Stimulated activated CD8-positive, alpha-beta memory T cell treated with anti-CD3 and anti-CD28 coated beads, Interleukin-7, amount 100 ng/mL, for 4 hours (primary cell): ENCODE measurements around the gene CRACDL.

Experiments
- DNase-seq, 2 donors: peaks; one replicate each; pipeline ENCODE4 v3.0.0-alpha.2; 2020; ENCODE audit warnings: low read depth in 2 of 2

The CRACDL gene

DNA sequence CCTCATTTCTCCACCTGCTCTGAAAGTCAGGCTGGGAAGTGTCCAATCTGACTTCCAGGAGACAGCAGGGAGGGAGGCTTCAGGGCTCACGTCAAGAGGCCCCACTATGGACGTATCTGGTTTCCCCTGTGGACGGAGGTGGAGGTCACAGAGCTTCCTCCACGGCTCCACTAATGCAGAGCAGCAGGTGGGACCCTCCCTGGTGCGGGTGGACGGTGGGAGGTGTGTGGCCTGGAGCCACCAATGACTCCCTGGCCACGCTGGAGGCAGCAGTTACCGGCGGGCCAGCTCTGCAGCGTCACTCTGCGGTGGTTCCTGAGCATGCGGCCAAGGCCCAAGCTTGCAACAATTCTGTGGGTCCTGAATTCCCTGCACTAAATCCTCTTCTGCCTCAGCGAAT is 9.0 kb downstream of the CRACDL start:
- DNase-seq = no peak

DNA sequence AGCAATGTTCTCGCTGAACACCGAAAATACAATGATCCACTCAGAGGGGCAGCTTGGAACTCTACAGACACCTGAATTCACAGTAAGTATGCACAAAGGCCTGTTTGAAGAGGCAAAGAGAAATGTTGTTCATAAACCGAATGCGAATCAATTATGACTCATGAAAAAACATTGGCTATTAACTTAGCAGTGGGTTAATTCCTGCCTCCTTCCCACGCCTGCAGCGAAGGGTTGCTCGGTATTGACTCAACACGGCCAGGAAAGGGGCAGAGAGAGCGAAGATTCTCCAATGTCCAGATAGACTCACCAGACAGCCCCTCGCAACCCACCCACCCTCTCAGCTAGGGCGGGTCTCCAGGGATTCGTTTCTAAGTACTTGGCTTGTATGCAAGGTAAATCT is 9.4 kb downstream of the CRACDL start:
- no peak for DNase-seq

DNA sequence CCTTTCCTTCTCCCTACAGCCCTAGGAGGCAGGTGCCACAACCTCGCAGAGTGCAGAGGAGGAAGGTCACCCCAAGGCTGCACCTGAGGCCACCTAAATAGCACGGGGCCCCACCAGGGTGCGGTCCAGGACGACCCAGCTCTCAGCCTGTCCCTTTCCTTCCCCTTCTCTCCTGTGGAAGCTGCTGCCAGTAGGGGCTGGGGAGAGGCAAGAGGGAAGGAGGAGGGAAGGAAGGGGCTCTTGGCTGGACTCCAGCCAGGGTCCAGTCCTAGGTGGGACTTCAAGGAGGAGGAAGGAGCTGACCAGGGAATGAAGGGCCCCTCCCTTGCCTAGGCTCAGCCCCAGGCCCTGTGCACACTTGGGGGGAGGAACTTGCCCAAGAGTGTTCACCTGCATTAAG is 11.1 kb downstream of the CRACDL start:
- DNase-seq = no peak

DNA sequence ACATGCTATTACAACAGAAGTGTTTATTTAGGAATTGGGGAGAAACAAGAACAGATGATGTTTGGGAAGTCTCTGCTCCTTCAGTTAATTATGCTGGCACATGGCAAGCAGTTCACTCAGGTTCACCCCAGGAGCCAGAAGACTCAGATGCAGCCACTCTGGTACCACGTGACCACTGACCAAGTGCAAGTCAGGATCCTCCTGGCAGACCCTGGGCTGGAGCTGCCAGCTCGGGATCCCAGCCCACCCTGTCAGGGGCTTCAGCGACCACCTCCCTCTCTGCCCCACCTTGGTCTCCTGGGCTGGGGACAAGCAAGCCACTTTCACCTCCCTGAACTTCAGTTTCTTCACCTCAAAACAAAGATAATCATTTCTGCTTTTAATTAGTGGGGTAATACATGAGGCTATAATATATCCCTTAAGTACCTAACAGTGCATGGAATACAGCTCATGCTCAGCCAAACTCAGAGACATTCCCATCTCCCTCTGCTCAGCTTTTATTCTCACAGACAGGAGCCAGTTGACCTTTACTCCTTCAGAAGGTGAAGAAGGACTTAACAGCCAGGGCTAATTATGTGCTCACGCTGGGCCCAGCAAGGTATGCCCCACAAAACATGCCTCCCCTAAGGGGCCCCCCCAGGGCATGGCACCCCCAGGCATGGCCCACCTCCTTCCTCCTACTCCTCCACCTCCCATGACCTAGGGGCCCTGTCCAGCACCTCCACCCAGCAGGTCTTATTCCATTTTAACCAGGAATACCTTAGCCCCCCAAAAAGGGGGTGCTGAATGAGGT is 11.8 kb downstream of the CRACDL start:
- no peak for DNase-seq

DNA sequence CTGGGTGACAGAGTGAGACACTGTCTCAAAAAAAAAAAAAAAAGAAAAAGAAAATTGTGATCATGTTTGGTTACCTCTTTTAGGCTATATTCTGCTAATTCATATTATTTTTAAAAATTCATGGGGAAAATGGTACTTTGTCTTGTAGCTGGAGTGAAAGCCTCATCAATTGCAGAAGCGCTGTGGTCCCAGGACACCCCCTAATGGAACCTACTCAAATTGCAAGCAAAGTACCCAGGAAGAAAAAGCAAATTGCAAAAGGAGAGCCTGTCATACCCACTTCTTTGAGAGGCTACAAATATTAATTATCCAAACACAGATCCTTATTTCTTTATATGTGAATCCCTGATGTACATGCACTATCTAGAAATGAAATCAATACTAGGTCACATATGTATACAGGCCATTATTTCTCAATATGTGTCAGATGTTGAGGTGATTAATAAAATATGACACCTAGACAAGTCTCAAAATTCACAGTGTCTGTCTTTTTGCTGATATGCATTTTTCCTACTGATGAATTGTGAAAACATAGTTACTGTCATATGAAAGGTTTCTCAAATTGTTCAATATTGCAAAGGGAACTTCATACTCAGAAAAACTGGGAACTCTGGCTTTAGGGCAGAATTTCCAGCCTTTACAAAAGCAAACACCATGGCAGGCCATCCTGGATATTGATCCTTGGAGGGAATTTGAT is 12.6 kb downstream of the CRACDL start:
- no peak for DNase-seq

DNA sequence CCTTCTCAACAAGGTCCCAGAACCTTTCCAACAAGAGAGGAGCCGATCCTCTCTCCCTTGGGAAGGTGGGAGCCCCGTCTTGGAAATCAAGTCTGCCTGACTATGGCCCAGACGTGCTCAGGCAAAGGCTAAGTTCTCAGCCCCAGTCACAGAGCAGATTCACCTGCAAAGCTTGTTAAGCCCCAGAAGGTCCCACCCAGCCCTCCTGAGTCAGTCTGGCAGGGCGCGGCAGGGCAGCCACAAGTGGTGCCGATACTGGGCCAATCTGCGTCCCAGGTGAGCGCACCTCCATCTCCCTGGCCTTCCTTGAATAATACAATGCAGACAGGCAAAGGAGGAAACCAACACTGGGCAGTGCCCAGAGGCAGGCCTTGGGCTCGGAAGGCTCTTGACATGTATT is 15.0 kb downstream of the CRACDL start:
- DNase-seq = no peak

DNA sequence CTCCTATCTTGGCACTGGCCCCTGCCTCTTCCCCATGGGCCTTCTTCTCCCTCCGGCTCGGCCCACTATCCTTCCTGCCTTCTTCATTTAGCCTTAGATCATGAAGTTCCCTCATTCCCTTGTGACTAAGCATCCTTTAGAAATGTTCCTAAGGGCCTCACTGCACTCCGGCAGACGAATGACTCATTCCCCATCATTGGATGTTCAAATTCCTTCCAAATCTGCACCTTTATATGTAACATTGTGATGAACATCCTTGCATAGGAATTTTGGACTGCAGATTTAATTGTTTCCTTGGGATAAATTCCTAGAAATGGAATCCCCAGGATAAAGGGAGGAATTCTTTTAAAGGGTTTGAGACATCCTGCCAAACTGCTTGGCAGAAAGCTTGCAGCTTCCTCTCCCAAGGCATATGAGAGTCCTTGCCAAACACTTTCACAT is 19.0 kb downstream of the CRACDL start:
- DNase-seq = no peak

DNA sequence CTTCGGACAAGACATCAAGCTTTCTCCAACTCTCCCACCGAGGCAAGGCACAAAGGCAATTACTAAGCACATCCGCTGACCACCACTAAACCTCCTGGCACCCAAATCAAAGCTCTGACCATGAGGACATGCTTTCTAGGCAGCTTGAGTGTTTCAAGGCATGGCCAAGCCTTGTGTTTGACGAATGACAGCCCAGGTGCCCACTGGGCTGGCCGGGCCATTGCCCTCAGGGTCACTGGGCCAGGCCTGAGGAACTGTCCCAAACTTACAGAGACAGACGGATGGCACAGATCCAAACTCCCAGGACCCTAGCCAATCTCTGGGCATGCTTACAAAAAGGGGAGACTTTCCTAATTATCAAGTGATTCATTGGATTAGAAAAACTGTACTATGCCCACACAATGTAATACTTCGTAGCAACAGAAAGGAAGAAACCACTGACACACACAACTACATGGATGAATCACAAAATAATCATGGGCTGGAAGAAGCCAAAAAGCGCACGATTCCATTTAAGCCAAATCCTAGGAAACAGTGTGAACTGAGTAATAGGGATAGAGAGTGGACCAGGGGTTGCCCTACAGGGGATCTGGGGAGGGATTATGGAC is 20.2 kb downstream of the CRACDL start:
- DNase-seq = no peak

DNA sequence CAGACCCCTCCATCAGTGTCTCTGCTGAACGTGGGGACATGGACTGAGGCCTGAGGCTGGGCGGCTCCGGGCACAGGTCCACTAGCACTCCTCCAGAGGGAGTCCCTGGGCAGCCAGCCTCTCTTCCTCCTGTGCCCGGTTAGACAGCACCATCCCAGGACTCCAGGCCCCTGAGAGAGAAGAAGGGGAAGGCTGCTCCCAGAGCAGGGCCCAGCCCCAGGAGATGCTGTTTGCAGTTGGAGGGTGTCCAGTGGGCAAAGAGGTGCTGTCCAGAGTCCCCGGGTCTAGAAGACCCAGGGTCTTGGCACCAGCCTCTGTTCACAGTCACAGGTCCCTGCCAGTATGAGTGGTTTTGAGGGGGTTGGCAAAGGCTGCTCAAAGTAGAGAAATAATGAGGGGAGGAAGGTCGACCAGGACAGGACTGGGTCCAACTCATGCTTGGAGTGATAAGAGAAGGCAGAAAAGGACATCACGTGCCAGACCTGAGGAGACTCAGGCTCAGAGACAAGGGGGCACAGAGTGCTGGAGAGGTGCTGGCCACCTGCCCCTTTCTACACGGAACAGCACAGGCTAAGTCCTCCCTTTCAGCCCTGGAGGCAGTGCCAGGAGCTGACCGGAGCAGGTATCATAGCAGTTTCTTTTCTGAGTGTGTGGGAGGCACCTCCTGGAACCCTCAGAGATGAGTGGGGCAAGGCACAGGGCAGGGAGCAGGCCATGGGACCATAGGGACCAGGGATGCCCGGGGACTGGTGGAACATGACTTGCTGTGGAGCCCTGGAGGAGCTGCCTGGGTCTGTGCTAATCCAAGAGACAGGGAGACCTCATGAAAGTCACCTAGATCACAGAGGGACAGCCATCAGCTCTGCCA is 21.1 kb downstream of the CRACDL start:
- no peak for DNase-seq

DNA sequence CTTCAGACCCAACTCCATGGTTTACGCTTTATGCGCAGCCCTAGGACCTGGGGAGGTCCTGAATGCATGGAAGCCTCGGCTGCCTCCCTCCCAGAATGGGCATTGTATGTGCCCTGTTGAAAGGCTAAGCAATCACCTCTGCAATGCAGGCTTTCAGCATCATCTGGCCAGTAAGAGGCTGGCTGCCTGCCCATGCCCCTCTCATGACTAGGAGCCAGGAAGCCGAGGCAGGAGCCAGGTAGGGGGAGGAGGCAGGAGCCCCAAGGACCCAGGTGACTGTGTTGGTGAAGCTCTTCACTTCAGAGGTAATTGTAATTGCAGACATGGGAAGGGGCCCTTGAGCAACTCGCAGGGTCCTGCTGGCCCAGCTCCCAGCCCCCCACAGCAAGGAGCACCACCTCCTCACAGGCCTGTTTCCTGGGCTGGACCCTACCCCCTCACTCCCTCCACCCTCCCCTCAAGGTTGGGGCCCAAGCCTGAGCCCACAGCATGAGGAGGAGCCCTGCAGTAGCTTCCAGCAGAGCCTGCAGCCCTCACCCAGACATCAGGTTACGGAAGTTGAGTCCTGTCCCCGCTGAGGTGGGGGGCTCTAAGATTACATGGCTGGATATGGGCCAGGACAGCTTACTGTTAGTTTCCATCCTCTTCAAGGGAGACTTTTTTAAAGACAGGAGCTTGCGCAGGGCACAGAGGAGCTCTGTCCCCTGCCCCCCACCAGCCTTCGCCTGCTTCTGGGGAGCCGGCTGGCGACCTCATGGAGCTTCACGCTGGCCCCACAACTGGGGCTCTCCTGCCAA is 21.9 kb downstream of the CRACDL start:
- DNase-seq = no peak

DNA sequence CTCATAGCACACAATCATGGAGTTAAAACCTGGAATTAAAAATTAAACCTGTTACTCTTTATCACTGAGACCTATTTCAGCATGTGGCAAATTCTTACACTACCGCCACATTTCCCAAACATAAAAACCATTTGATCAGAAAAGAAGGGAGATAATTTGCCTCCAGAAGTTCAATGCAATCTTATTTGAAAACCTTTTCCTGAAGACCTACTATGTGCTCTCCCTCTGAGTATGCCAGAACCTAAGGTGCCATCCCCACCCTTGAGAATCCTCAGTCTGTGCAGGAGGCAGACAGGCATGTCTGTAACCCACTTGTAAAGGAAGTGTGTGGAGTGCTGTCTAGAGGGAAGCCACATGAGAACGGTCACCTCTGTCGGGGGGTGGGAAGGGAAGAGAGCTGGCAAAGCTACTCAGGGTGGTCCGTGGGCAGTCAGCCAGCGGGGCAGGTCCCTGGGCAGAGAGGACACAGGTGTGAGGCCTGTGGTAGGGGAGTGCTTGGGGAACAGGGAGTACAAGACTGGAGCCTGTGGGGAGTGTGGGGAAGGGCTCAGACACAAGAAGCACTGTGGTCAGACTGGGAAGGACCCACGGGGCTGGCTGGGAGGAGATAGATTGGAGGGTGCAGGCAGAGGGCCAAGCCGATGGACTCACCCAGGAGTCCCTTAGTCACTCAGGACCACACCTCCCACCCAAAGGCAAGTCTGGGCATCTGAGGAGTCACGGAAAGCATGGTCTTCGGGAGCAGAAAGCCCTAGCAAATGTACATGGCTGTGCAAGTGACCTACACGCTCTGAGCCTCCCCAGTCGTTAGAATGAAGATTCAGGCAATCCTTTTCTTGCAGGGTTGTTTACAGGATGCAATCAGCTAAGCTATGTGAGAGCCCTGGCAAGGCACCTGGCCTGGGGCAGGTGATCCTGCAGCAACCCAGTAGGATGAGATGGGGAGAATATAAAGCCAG is 22.8 kb downstream of the CRACDL start:
- no peak for DNase-seq

DNA sequence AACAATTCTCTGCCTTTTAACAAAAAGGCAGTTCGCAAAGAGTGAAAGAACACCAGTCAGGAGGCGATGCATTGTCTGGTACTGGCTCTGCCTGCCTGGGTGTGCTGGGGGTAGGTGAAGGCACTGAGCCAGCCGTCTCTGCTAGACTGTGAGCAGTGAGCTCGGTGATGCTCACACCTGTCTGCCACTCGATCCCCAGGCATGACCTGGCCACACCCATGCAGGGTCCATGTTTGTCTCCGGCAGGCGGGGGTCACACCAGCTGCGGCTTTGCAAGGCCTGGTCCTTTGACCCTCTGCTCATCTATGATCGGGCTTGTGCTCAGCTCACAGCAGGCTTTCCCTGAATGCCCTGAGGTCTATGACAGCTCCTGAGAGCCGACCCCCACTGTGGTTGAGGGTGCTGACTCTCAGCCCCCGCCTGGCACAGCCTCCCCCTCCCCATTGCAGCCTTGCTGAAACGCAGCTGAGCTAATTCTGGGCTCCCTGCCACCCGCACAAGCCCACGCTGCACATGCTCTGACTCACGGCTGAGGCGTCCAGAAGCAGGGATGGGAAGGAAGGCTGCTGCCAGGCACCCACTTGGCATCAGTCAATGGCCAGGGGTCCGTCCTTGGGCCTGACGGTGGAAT is 23.7 kb downstream of the CRACDL start:
- DNase-seq = no peak

DNA sequence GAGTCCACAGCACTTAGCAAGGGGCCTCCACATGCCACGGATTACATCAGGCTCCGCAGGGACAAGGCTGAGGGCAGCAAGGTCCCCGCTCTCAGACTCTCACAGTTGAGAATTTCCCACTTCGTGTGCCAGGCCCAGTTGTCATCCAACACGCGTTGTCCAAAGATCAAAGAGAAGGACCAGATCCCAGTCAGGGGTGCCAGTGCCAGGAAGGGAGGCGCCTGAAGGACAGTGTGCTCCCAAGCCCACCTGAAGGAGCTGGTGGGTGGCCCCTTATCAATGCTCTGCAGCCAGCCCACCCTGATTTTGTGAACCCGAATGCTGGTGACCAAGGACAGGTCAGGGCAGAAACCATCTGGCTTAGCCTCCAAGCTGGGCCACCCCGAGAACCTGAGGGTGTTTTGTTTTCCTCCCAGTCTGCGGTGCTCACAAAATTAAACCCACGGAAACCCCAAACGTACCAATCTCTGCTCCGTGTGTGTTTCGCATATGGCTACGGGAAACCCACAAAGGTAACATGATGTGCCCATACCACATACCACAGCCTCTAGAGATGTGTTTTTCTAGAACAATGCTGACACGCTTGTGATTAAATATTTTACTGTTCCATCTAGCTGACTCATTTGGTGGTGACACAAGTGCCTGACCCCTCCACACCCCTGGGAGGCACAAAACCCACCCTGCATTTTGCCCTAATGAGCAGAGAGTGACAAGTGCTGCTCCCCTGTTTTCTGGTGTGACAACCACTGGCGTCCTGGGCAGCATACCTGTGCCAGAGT is 24.5 kb downstream of the CRACDL start:
- no peak for DNase-seq

DNA sequence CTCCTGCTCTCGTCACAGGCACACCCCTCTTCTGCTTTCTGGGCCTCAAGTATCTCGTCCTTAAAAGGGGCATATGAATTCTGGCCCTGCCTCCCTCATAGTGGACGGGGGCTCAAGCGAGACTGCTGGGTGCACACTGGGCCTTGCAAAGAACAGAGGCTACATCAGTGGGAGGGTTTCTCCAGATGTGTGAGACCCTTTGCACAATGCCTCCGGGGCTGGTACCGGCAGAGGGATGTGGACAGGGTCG is 25.0 kb downstream of the CRACDL start:
- no peak for DNase-seq

DNA sequence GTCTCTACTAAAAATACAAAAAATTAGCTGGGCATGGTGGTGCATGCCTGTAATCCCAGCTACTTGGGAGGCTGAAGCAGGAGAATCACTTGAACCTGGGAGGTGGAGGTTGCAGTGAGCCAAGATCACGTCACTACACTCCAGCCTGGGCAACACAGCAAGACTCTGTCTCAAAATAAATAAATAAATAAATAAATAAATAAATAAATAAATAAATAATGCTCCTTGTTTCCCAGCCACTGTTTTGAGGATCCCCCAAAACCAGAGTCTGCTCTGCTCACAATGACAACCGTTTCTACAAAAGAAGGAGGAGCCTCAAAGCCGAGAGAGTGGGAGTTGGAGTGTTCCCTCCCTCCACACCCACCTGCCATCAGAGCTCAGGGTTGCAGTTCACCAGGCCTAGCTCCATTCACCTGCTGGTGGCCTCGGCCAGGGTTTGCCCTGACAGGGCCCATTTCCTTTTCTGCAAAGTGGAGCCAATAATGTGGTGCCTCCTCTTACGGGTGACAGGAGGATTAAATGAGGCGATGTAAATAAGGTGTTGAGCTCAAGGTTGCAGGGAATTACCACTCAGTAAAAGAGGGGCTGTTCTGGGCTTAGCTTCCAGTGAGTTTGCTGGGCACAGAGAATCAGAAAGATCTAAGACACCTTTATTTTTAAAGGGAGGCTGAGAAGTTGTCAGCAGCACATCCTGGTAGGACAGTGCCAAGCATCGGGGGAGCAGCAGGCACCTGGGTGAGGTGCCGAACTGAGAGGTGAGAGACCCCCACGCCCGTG is 25.5 kb downstream of the CRACDL start:
- no peak for DNase-seq

DNA sequence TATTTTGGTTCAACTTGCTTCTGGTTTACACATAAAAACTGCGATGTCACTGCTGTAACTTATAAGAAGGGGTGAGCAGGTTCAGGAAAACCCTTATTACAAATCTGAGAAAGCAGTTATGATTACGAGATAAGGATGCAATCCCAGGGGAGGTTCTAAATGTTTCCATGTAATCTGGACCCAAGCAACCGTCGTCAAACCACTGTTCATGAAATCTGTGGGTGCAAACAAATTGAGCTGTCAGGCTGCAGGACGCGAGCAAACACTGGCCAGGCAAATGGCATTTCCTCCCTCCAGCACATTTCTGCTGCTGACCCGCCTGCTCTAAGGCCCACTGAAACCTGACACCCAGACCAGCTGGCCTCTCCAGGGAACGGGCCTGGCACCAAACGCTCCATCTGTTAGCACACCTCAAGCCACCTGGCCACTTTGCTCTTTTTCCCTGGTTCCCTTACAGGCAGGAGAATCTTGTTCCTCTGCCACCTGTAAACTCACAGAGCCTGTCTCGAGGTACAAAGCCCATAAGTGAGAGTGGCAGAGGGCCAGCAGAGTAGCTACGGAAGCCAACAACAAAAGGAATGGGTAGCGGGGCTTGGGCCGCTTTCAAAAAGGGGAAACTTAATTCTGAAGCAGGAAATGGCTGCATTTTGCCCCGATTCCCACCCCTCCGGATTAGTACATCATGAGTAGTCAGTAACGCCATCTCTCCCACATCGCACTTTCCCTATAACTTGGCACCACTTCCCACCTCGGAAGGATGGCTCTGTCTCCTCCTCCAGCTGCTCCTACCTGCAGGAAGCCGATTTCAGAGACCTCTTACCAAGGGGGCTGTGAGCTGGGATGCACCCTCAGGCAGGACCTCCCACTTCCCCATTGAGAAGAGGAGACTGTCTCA is 26.5 kb downstream of the CRACDL start:
- DNase-seq = no peak

DNA sequence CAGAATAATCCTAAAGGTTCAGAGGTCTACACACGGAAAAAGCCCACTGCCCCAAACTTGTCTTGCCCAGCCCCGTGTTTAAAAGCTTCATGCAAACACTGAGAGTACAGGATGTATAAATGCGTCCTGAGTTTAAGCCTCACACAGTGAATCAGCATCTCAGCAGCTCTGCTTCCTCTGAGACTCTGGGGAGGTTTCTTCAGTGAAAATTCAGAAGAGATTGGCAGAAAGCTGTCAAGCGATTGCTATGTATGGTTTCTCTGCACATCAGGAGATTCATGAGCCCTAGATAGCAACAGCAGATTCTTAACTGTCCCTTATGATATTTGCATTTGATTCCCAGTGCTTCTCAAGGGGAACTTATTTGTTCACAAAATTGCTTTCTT is 27.1 kb downstream of the CRACDL start:
- DNase-seq = no peak
